PFSK-1 (cell line): ENCODE measurements around the gene TMEM223.

Source experiments
- FOXP2 ChIP-seq: optimal IDR thresholded peaks from 2 replicates; pipeline ENCODE3; 2011; ENCODE audit warnings: borderline replicate concordance, control low read depth, inconsistent platforms; ENCODE audit not compliant: insufficient read depth; ENCODE audit errors: extremely low read length, extremely low read depth
- POLR2AphosphoS5 ChIP-seq: IDR thresholded peaks from 2 replicates; pipeline ENCODE4 v1.6.1; 2012; ENCODE audit warnings: low read depth, mild to moderate bottlenecking, control low read depth, low read length, moderate library complexity
- SIN3A ChIP-seq: IDR thresholded peaks from 2 replicates; pipeline ENCODE4 v1.6.1; 2012; ENCODE audit warnings: mild to moderate bottlenecking, low read length, moderate library complexity, borderline replicate concordance; ENCODE audit not compliant: insufficient read depth
- TAF1 ChIP-seq: IDR thresholded peaks from 2 replicates; pipeline ENCODE4 v1.6.1; 2012; ENCODE audit warnings: low read length, control low read depth, borderline replicate concordance; ENCODE audit not compliant: insufficient read depth
- TF ChIP-seq, protein P1 (sequence below), 2 experiments: IDR thresholded peaks; 2 replicates each; pipeline versions ENCODE4 v1.6.1 to v1.8.0; 2011 to 2012; ENCODE audit warnings: low read depth in 2 of 2, low read length in 2 of 2, control low read depth in 1 of 2, inconsistent platforms in 1 of 2, mild to moderate bottlenecking in 1 of 2, moderate library complexity in 1 of 2; ENCODE audit not compliant: insufficient read depth in 1 of 2

TMEM223 gene

DNA sequence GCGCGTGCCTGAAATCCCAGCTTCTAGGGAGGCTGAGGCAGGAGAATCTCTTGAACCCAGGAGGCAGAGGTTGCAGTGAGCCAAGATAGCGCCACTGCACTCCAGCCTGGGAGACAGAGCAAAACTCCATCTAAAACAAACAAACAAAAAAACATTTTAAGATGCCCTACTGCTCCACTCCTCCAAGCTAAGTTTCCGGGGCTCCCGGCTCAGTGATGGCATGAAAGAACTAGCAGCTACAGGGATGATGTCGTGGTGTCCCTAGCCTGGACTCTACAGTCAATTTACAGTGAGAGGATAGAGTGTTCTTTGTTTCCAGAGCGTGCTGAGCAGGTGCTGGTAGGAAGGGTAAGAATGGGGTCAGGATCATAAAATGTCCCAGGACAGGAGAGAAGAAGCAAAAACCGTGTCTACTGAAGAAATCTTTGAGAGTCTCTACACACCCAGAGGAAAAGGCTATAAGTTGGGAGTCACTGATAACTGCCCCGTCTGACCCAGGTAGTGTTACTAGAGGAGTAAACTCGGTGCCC is 36.7 kb downstream of the TMEM223 start:
- TF ChIP-seq POLR2AphosphoS5 (no peak), TAF1 (no peak), SIN3A (no peak), FOXP2 (no peak)
- TF ChIP-seq, protein P1, sequence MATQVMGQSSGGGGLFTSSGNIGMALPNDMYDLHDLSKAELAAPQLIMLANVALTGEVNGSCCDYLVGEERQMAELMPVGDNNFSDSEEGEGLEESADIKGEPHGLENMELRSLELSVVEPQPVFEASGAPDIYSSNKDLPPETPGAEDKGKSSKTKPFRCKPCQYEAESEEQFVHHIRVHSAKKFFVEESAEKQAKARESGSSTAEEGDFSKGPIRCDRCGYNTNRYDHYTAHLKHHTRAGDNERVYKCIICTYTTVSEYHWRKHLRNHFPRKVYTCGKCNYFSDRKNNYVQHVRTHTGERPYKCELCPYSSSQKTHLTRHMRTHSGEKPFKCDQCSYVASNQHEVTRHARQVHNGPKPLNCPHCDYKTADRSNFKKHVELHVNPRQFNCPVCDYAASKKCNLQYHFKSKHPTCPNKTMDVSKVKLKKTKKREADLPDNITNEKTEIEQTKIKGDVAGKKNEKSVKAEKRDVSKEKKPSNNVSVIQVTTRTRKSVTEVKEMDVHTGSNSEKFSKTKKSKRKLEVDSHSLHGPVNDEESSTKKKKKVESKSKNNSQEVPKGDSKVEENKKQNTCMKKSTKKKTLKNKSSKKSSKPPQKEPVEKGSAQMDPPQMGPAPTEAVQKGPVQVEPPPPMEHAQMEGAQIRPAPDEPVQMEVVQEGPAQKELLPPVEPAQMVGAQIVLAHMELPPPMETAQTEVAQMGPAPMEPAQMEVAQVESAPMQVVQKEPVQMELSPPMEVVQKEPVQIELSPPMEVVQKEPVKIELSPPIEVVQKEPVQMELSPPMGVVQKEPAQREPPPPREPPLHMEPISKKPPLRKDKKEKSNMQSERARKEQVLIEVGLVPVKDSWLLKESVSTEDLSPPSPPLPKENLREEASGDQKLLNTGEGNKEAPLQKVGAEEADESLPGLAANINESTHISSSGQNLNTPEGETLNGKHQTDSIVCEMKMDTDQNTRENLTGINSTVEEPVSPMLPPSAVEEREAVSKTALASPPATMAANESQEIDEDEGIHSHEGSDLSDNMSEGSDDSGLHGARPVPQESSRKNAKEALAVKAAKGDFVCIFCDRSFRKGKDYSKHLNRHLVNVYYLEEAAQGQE (IDR thresholded peaks at IDR 0.05; ENCODE audit: insufficient read depth in 1 of 2, low read depth in 2 of 2, low read length in 2 of 2): no peak

DNA sequence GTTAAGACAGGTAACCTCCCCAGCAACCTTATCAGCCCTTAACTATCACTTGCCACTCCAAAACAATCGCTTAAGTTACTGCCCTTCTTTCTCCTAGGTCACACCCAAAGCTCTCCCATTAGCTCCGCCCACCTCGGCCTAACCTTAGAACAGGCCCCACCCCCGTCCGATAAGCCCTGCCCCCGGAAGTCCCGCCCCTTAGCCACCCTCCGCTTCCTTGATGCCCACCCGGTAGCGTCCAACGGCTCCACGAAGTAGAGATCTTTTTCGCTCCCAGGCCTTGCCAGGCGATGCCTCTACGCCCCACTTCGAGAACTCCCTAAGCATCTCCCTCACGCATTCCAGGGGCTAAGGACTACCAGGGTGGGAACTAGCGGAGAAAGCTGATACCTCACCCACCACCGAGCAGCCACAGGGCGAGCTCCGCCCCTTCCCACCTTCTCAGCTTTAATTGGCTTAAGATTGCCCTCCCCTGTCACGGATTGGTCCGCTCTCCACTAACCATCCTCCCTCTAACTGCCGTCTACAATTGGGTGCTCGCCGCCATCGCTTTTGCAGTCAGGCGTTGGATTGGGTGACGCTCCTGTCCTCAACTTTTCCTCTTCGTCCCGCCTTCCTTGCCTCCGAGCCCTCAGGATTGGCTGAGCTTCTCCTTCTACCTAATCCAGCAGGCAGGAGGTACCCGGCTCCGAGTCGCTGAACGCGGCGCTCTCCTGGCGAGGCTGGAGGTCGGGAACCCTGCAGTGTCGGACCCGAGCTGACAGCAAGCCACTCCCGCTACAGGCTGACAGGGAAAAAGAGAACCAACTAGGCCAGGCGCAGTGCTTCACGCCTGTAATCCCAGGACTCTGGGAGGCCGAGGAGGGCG is 37.8 kb downstream of the TMEM223 start, which contains the start of gene ZBTB3:
Gene ZBTB3, minus strand, starts transcription at position 425 of the 868 bp plus-strand sequence. CDS start 496 bp downstream, outside the sequence.
- no peak for TF ChIP-seq SIN3A
- TF ChIP-seq, protein P1 (IDR thresholded peaks at IDR 0.05; ENCODE audit: insufficient read depth in 1 of 2, low read depth in 2 of 2, low read length in 2 of 2): no peak; a peak in 1 of 4 replicates
- TF ChIP-seq FOXP2: peak; percentile 54
- TF ChIP-seq POLR2AphosphoS5: peak; percentile 94
- peak; percentile 72; the same call in 1 of the 2 replicates for TF ChIP-seq TAF1

DNA sequence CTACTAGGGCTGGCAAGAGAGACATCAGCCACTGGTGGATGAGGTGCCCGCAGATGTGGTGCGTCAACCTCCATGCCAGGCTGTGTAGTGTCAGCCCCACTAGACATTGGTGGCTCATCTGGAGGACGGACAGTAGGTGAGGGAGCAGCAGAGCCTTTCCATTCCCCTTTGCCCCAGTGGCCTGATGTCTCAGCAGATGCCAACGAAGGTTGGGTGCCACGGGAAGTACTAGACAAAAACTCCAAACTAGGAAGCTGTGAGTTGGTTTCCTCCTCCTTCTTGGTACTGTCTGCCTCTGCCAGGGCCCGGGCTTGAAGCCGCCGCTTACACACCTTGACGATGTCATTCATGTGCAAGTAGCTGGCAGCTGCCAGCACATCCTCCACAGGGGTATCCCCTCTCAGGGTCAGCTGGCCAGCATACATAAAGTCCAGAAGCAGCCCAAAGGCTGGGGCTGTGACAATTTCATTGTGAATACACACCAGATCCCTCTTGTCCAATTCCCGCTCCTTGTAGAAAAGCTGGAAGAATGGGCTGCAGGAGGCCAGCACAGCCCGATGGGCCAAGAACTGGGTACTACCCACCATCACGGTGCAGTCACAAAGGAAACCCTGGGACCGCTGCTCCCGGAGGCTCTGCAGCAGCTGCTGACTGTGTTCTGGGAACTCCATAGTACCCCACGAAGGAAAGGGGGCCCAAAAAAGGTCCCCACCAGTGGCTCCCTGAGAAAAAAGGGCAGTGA is 38.6 kb downstream of the TMEM223 start:
- TF ChIP-seq, protein P1 (IDR thresholded peaks at IDR 0.05; ENCODE audit: insufficient read depth in 1 of 2, low read depth in 2 of 2, low read length in 2 of 2): no peak
- TF ChIP-seq SIN3A: no peak
- TF ChIP-seq TAF1: no peak
- TF ChIP-seq FOXP2: no peak
- no peak for TF ChIP-seq POLR2AphosphoS5

DNA sequence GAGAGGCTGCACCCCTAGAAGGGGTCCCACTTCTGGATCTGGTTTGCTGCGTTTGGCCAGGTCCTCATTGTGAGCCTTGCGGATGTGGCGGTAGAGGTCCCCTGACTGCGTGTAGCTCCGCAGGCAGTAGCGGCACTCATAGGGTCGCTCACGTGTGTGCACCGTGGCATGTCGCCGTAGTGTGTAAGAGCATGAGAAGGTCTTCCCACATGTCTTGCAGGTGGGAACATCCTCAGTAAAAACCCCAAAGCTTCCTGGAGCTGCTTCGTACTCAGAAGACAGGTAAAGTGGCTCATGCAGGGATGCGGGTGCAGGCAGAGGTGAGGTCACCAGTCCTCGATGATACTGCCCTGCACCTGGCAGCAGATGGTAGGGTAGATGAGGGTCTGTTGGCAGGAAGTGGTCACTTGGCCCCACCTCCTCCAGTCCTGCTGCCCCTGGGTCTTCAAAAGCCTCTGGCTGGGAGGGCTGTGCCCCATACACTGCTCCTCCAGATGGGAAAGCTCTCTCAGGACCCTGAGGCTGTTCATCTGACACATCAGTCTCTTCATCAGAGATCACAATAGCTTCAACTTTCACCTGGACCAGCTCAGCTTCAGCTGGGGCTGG is 39.5 kb downstream of the TMEM223 start:
- TF ChIP-seq FOXP2 (no peak), TAF1 (no peak), SIN3A (no peak), POLR2AphosphoS5 (no peak)
- TF ChIP-seq, protein P1 (IDR thresholded peaks at IDR 0.05; ENCODE audit: insufficient read depth in 1 of 2, low read depth in 2 of 2, low read length in 2 of 2): no peak
